SKM-1 treated with dmso at 0.1 percent for 144 hours (cell line): Measurements from ENCODE around the gene EFCAB13.

Source experiments
- DNase-seq: peaks from one replicate; lab custom pipeline; 2025; ENCODE audit not compliant: unreplicated experiment; lab: John Stamatoyannopoulos, UW

The EFCAB13 gene

GRCh38 chr17:47291242-47291873 lies 32.4 kb upstream of the EFCAB13 start:
- DNase-seq = no peak

- no peak for DNase-seq
Measured at GRCh38 chr17:47292206-47292605, 31.5 kb upstream of the EFCAB13 start.

- DNase-seq = no peak
Measured at GRCh38 chr17:47295037-47295873, 28.5 kb upstream of the EFCAB13 start.

GRCh38 chr17:47295874-47296255 lies 27.9 kb upstream of the EFCAB13 start:
- no peak for DNase-seq

- DNase-seq = no peak
Measured at GRCh38 chr17:47297661-47298400, 25.9 kb upstream of the EFCAB13 start.

- DNase-seq = no peak
Measured at GRCh38 chr17:47298712-47299111, 25.0 kb upstream of the EFCAB13 start.

GRCh38 chr17:47299239-47299910 lies 24.4 kb upstream of the EFCAB13 start:
- no peak for DNase-seq

- no peak for DNase-seq
Measured at GRCh38 chr17:47300718-47301117, 23.0 kb upstream of the EFCAB13 start.

- DNase-seq = no peak
Measured at GRCh38 chr17:47301161-47301560, 22.6 kb upstream of the EFCAB13 start.

GRCh38 chr17:47301831-47302230 lies 21.9 kb upstream of the EFCAB13 start:
- no peak for DNase-seq

GRCh38 chr17:47304186-47304585 lies 19.6 kb upstream of the EFCAB13 start:
- no peak for DNase-seq

- DNase-seq = no peak
Measured at GRCh38 chr17:47305302-47305923, 18.3 kb upstream of the EFCAB13 start.

- DNase-seq = no peak
Measured at GRCh38 chr17:47310186-47310733, 13.5 kb upstream of the EFCAB13 start.

- no peak for DNase-seq
Measured at GRCh38 chr17:47311420-47311819, 12.3 kb upstream of the EFCAB13 start.

- peak; percentile 61 for DNase-seq
Measured at GRCh38 chr17:47315451-47316266, 8.1 kb upstream of the EFCAB13 start.

- no peak for DNase-seq
Measured at GRCh38 chr17:47316311-47316710, 7.4 kb upstream of the EFCAB13 start.

- DNase-seq = no peak
Measured at GRCh38 chr17:47317119-47317518, 6.6 kb upstream of the EFCAB13 start.

- DNase-seq = no peak
Measured at GRCh38 chr17:47318197-47318918, 5.4 kb upstream of the EFCAB13 start.

GRCh38 chr17:47320879-47321502 lies 2.8 kb upstream of the EFCAB13 start:
- no peak for DNase-seq
